ENCODE measurements around the gene HYAL1.

Gene HYAL1

GRCh38 chr3:50345586-50346234 is 42.3 kb upstream of the HYAL1 start, which contains the start of gene ZMYND10:
TSS of gene ZMYND10 (minus strand) at chr3:50345732. CDS start at chr3:50345579, 153 bp downstream.
- TF ChIP-seq CTCF (conservative IDR thresholded peaks at IDR 0.05; ENCODE audit: low read length) = no peak
- DNase-seq (ENCODE audit: low read depth) = peak; percentile 35
- peak within 1 kb of the TSS; percentile 64 for H3K4me3 ChIP-seq (ENCODE audit: low read length)

DNA sequence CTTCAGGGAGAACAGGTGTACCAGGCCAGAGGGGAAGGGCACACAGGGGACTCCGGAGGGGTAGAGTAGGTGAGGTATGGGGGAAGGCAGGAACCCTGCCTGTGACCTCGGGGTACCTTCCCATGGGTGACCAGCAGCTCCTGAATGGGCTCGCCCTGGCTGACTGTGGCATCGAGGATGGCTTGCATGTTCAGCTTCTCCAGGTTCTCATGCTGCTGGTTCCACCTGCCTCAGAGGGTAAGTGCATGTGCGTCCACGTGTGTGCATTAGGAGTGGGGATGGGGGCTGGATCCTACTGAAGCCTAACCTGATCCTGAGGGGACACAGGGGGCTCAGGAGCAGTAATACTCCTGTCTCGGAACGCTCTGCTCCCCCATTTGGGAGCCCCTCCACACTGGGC is 41.6 kb upstream of the HYAL1 start:
- peak overlapping the region; percentile 64 for H3K4me3 ChIP-seq (ENCODE audit: low read length)
- no peak for TF ChIP-seq CTCF (conservative IDR thresholded peaks at IDR 0.05; ENCODE audit: low read length)
- DNase-seq (ENCODE audit: low read depth) = no peak

DNA sequence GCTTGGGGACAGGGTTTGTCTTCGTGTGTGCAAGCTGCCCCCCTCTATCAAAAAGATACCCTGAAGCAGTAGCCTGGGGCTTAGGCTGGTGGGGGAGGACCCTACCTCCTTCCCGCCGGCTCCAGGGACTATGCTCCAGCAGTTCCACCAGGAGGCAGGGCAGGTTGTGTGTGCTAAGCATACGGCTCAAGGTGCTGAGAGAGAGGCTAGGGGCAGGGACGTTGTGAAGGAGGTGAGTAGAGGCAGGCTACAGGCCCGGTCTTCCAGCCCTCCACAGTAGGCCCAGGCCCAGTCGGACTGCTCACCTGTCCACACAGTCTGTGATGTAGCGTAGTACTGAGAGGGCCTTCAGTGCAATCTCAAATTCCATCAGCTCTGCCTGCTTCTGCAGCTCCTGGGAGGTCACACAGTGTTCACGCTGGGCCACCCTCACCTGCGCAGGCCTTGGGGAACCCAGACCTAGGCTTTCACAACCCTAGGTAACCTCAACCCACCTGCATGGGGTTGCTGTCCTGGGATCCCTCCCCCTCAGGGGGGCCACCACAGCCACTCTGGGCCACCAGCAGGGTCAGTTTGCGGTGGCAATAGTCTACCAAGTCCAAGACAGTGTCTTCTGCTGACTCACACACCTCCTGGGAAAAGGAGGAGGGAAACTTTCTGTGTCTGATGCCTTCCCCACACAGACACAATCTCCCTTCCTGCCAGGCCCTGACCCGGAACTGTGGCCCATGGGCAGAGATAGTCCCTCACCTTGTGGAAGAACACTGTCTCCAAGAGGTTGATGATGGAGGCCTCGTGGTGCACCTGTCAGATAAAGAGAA is 39.6 kb upstream of the HYAL1 start:
- no peak for DNase-seq (ENCODE audit: low read depth)
- H3K4me3 ChIP-seq (ENCODE audit: low read length) = no peak overlapping the region
- TF ChIP-seq CTCF (conservative IDR thresholded peaks at IDR 0.05; ENCODE audit: low read length) = 0 out of 2 replicates have a peak, but pooled peaks have one; percentile 0

- no peak overlapping the region for H3K4me3 ChIP-seq (ENCODE audit: low read length)
- no peak for DNase-seq (ENCODE audit: low read depth)
- TF ChIP-seq CTCF (conservative IDR thresholded peaks at IDR 0.05; ENCODE audit: low read length) = no peak
Observed at GRCh38 chr3:50341996-50342650, 38.7 kb upstream of the HYAL1 start.

- no peak for TF ChIP-seq CTCF (conservative IDR thresholded peaks at IDR 0.05; ENCODE audit: low read length)
- no peak for DNase-seq (ENCODE audit: low read depth)
- peak overlapping the region; percentile 70 for H3K4me3 ChIP-seq (ENCODE audit: low read length)
Observed at GRCh38 chr3:50341537-50341936, 38.2 kb upstream of the HYAL1 start.

DNA sequence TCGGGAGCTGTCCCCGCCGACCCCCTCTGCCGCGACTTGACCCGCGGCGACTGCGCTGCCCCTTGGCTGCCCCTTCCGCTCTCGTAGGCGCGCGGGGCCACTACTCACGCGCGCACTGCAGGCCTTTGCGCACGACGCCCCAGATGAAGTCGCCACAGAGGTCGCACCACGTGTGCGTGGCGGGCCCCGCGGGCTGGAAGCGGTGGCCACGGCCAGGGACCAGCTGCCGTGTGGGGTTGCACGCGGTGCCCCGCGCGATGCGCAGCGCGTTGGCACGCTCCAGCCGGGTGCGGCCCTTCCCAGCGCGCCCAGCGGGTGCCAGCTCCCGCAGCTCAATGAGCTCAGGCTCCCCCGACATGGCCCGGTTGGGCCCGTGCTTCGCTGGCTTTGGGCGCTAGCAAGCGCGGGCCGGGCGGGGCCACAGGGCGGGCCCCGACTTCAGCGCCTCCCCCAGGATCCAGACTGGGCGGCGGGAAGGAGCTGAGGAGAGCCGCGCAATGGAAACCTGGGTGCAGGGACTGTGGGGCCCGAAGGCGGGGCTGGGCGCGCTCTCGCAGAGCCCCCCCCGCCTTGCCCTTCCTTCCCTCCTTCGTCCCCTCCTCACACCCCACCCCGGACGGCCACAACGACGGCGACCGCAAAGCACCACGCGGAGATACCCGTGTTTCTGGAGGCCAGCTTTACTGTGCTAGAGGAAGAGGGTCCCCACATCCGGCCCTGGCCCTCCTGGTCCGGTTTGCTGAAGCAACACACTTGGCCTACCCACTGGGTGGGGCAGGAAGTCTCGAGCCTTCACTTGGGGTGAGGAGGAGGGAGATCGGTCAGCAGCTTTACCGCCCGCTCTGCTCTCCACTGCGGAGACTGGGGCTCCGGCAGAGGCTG is 37.3 kb upstream of the HYAL1 start, which contains the start of gene RASSF1:
Gene RASSF1, minus strand, starts transcription at position 389 of the 882 bp plus-strand sequence. Its CDS starts 31 bp downstream, at position 358.
- DNase-seq (ENCODE audit: low read depth) = peak; percentile 57
- peak within 1 kb of the TSS; percentile 70 for H3K4me3 ChIP-seq (ENCODE audit: low read length)
- TF ChIP-seq CTCF (conservative IDR thresholded peaks at IDR 0.05; ENCODE audit: low read length) = no peak

Measured in AG10803 (cell line).